Neuron (in vitro differentiated cells): ENCODE data around the gene COMMD6.

Experiments
- H2AFZ ChIP-seq: one replicate; pipeline ENCODE4 v1.6.1; 2013; ENCODE audit warnings: low read depth, mild to moderate bottlenecking, inconsistent platforms, low read length, moderate library complexity
- H3K27me3 ChIP-seq: one replicate; pipeline ENCODE4 v1.6.1; 2013; ENCODE audit warnings: low read length; ENCODE audit not compliant: insufficient read depth
- H3K36me3 ChIP-seq: one replicate; pipeline ENCODE4 v1.6.1; 2013; ENCODE audit warnings: low read length; ENCODE audit not compliant: insufficient read depth
- H3K4me1 ChIP-seq: one replicate; pipeline ENCODE4 v1.6.1; 2013; ENCODE audit warnings: low read length; ENCODE audit not compliant: insufficient read depth
- H3K4me3 ChIP-seq: 2 replicates; pipeline ENCODE4 v1.5.1; 2013; ENCODE audit warnings: mild to moderate bottlenecking, low read length, moderate library complexity
- H3K9me3 ChIP-seq: one replicate; pipeline ENCODE4 v1.6.1; 2013; ENCODE audit warnings: low read length

COMMD6 gene

GRCh38 chr13:75537401-75538365 lies at the start of gene COMMD6:
TSS of gene COMMD6 (minus strand) at chr13:75537841. CDS start at chr13:75537805, 36 bp downstream.
- Histone ChIP-seq H3K27me3 (no peaks in the 10 kb centered on the region), H3K36me3 (peaks cover 13% of the 10 kb centered on the region), H3K4me3 (peak within 1 kb of the TSS; percentile 89), H3K4me1 (peaks cover 16% of the 10 kb centered on the region), H2AFZ (peak within 1 kb of the TSS; percentile 65), H3K9me3 (no peaks in the 10 kb centered on the region)

GRCh38 chr13:75585153-75585552 lies 47.5 kb upstream of the COMMD6 start:
- Histone ChIP-seq H2AFZ (no peak overlapping the region), H3K4me3 (no peak overlapping the region), H3K4me1 (no peaks in the 10 kb centered on the region), H3K36me3 (no peaks in the 10 kb centered on the region), H3K27me3 (no peaks in the 10 kb centered on the region), H3K9me3 (peaks cover 6% of the 10 kb centered on the region)

- no peak overlapping the region for H3K4me3 ChIP-seq
- H3K27me3 ChIP-seq, result no peaks in the 10 kb centered on the region
- peaks cover 5% of the 10 kb centered on the region for H3K9me3 ChIP-seq
- no peaks in the 10 kb centered on the region for H3K4me1 ChIP-seq
- no peak overlapping the region for H2AFZ ChIP-seq
- H3K36me3 ChIP-seq, result no peaks in the 10 kb centered on the region
Observed at GRCh38 chr13:75583091-75583490, 45.5 kb upstream of the COMMD6 start.

GRCh38 chr13:75581874-75582640 lies 44.4 kb upstream of the COMMD6 start:
- no peak overlapping the region for H2AFZ ChIP-seq
- H3K4me3 ChIP-seq, result no peak overlapping the region
- no peaks in the 10 kb centered on the region for H3K27me3 ChIP-seq
- no peaks in the 10 kb centered on the region for H3K36me3 ChIP-seq
- no peaks in the 10 kb centered on the region for H3K4me1 ChIP-seq
- H3K9me3 ChIP-seq, result peaks cover 5% of the 10 kb centered on the region

GRCh38 chr13:75579529-75579928 lies 41.9 kb upstream of the COMMD6 start:
- no peaks in the 10 kb centered on the region for H3K27me3 ChIP-seq
- peaks cover 5% of the 10 kb centered on the region for H3K9me3 ChIP-seq
- H3K4me1 ChIP-seq, result no peaks in the 10 kb centered on the region
- no peak overlapping the region for H2AFZ ChIP-seq
- H3K4me3 ChIP-seq, result no peak overlapping the region
- peaks cover 4% of the 10 kb centered on the region for H3K36me3 ChIP-seq

GRCh38 chr13:75569576-75569975 lies 31.9 kb upstream of the COMMD6 start:
- Histone ChIP-seq H3K4me1 (no peaks in the 10 kb centered on the region), H3K4me3 (no peak overlapping the region), H3K36me3 (peaks cover 6% of the 10 kb centered on the region)

GRCh38 chr13:75566658-75567057 lies 29.0 kb upstream of the COMMD6 start:
- H2AFZ ChIP-seq, result no peak overlapping the region
- peaks cover 6% of the 10 kb centered on the region for H3K36me3 ChIP-seq
- no peaks in the 10 kb centered on the region for H3K4me1 ChIP-seq
- no peaks in the 10 kb centered on the region for H3K9me3 ChIP-seq
- H3K27me3 ChIP-seq, result no peaks in the 10 kb centered on the region
- no peak overlapping the region for H3K4me3 ChIP-seq

More at GRCh38 chr13:75569576-75569975, 31.9 kb upstream of the COMMD6 start:
- H3K9me3 ChIP-seq, result no peaks in the 10 kb centered on the region
- H3K27me3 ChIP-seq, result no peaks in the 10 kb centered on the region
- H2AFZ ChIP-seq, result no peak overlapping the region

- Histone ChIP-seq H2AFZ (no peak overlapping the region), H3K4me3 (no peak overlapping the region), H3K27me3 (no peaks in the 10 kb centered on the region)
Observed at GRCh38 chr13:75558145-75558840, 20.7 kb upstream of the COMMD6 start.

GRCh38 chr13:75556961-75557360 lies 19.3 kb upstream of the COMMD6 start:
- Histone ChIP-seq H3K4me3 (no peak overlapping the region), H3K4me1 (no peaks in the 10 kb centered on the region), H3K9me3 (no peaks in the 10 kb centered on the region), H3K27me3 (no peaks in the 10 kb centered on the region), H3K36me3 (peaks cover 12% of the 10 kb centered on the region), H2AFZ (no peak overlapping the region)

More at GRCh38 chr13:75558145-75558840, 20.7 kb upstream of the COMMD6 start:
- Histone ChIP-seq H3K4me1 (no peaks in the 10 kb centered on the region), H3K36me3 (peaks cover 12% of the 10 kb centered on the region), H3K9me3 (no peaks in the 10 kb centered on the region)

GRCh38 chr13:75555836-75556235 lies 18.2 kb upstream of the COMMD6 start:
- Histone ChIP-seq H3K4me1 (no peaks in the 10 kb centered on the region), H3K9me3 (no peaks in the 10 kb centered on the region), H2AFZ (no peak overlapping the region), H3K4me3 (no peak overlapping the region), H3K27me3 (no peaks in the 10 kb centered on the region), H3K36me3 (peaks cover 10% of the 10 kb centered on the region)

- H3K4me3 ChIP-seq, result no peak overlapping the region
- H3K4me1 ChIP-seq, result peaks cover 8% of the 10 kb centered on the region
- H3K27me3 ChIP-seq, result no peaks in the 10 kb centered on the region
- H2AFZ ChIP-seq, result no peak overlapping the region
- H3K36me3 ChIP-seq, result peaks cover 8% of the 10 kb centered on the region
- no peaks in the 10 kb centered on the region for H3K9me3 ChIP-seq
Observed at GRCh38 chr13:75554981-75555380, 17.3 kb upstream of the COMMD6 start.

GRCh38 chr13:75554464-75554863 lies 16.8 kb upstream of the COMMD6 start:
- H3K4me1 ChIP-seq, result peaks cover 11% of the 10 kb centered on the region
- no peaks in the 10 kb centered on the region for H3K9me3 ChIP-seq
- H2AFZ ChIP-seq, result no peak overlapping the region
- H3K36me3 ChIP-seq, result peaks cover 8% of the 10 kb centered on the region
- H3K4me3 ChIP-seq, result no peak overlapping the region
- no peaks in the 10 kb centered on the region for H3K27me3 ChIP-seq
